HG03439 (cell line): ENCODE measurements around the gene SLC25A25.

Experiments
- ATAC-seq: cut with Tn5 transposase; IDR thresholded peaks from one replicate; pipeline ENCODE4 v1.9.1; 2021; ENCODE audit warnings: mild to moderate bottlenecking, moderate library complexity; ENCODE audit not compliant: unreplicated experiment

SLC25A25 gene

GRCh38 chr9:128143525-128144238 lies 75.7 kb downstream of the SLC25A25 start:
- no peak for ATAC-seq

- ATAC-seq: no peak
Observed at GRCh38 chr9:128144239-128145181, 76.5 kb downstream of the SLC25A25 start.

- ATAC-seq: no peak
Observed at GRCh38 chr9:128145536-128145935, 77.5 kb downstream of the SLC25A25 start.

- no peak for ATAC-seq
Observed at GRCh38 chr9:128145951-128146351, 77.9 kb downstream of the SLC25A25 start.

- ATAC-seq: no peak
Observed at GRCh38 chr9:128146591-128147120, 78.6 kb downstream of the SLC25A25 start.

- no peak for ATAC-seq
Observed at GRCh38 chr9:128148509-128149000, 80.5 kb downstream of the SLC25A25 start.

- no peak for ATAC-seq
Observed at GRCh38 chr9:128149001-128149701, 81.1 kb downstream of the SLC25A25 start, which contains the start of gene LCN2. Gene LCN2 (plus strand): TSS chr9:128149453. CDS start chr9:128149526, 73 bp downstream.

- ATAC-seq: no peak
Observed at GRCh38 chr9:128149951-128150593, 82.0 kb downstream of the SLC25A25 start.

GRCh38 chr9:128150594-128151308 lies 82.7 kb downstream of the SLC25A25 start:
- no peak for ATAC-seq

- ATAC-seq: no peak
Observed at GRCh38 chr9:128151309-128152132, 83.5 kb downstream of the SLC25A25 start.

GRCh38 chr9:128152133-128153059 lies 84.4 kb downstream of the SLC25A25 start:
- ATAC-seq: no peak

- no peak for ATAC-seq
Observed at GRCh38 chr9:128153060-128153946, 85.3 kb downstream of the SLC25A25 start.

- no peak for ATAC-seq
Observed at GRCh38 chr9:128153947-128154695, 86.1 kb downstream of the SLC25A25 start.

GRCh38 chr9:128155736-128156500 lies 87.9 kb downstream of the SLC25A25 start:
- ATAC-seq: no peak
